Measurements from ENCODE around the gene MS4A4E. TPM values are rescaled to one million over a fixed set of nuclear protein-coding genes. Genes with fewer than 3 reads are reported as not detected.
"Not testable (repeated sequence)": the region's sequence is repeated elsewhere in the genome, so short reads cannot be mapped to it uniquely, and the experiment has no call there.

The MS4A4E gene
- not detected for total RNA-seq

DNA sequence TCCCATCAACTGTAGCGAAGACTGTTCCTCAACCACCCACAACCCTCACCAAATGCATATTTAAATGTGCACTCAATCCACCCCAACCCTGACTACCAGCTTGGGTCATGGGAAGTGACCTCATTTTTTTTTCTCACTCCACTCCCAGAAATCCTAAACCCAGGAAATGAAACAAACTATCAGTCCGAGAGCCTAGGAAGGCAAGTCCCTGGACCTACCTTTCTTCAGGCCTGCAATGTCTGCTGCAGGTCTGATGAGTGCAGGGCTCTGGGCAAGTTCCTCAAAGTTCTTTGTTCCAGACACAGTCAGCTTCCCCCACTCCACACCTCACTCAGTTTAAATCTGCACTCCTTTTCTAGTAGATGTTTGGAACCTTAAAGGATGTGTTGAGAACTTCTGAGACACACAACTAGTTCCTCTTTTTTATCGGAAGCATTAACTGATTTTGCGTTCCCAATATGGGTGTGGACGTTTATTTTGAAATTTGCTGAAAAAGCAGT is at the start of gene MS4A4E:
TSS of gene MS4A4E (minus strand) at position 398 of the 500 bp plus-strand sequence. CDS start 13,082 bp downstream, outside the sequence.
- CTCF ChIA-PET = no interaction called here
- Mint-ChIP-seq H3K27ac (no peak within 1 kb of the TSS), H3K4me3 (no peak within 1 kb of the TSS), H3K27me3 (peaks cover 22% of the 10 kb centered on the region), H3K36me3 (ENCODE audit: low read depth) (no peaks in the 10 kb centered on the region), H3K4me1 (no peaks in the 10 kb centered on the region), H3K9me3 (no peaks in the 10 kb centered on the region)
- DNase-seq = no peak
- POLR2A ChIA-PET = no interaction called here

DNA sequence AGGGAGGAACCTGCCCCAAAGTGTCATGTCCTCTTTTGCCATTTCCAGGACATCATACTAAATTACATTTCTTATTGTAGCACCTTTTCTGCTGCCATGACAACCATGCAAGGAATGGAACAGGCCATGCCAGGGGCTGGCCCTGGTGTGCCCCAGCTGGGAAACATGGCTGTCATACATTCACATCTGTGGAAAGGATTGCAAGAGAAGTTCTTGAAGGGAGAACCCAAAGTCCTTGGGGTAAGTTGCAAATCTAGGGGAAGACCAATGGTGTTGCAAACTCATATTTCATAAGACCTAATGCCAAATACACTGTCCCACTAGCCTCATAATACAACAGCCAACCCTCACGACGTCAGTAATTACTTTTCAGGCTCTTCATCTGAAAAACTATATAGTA is 49.2 kb upstream of the MS4A4E start:
- Mint-ChIP-seq H3K9me3 (no peaks in the 10 kb centered on the region), H3K27me3 (peaks cover 3% of the 10 kb centered on the region), H3K4me3 (no peak overlapping the region), H3K27ac (no peak overlapping the region), H3K4me1 (no peaks in the 10 kb centered on the region), H3K36me3 (ENCODE audit: low read depth) (no peaks in the 10 kb centered on the region)
- ChIA-PET POLR2A (no interaction called here), CTCF (no interaction called here)
- DNase-seq = no peak

DNA sequence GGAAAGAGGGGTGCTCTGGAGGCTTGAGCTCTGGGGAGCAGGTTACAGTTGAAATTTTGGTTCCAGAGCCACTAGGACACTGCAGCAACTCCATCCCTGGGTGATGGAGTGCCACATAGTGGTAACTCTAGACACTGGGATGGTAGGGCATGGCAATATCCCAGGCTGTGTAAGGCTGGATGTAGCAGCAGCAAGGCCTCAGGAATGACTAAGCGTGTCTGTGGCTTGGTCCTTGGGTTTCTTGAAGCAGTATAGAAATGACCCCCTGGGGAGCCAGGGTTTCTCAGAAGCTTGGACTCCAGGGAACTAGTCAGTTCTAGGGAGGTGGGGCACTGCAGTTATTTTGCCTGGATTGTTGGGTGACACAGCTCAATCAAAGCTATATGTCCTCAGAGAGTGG is 45.6 kb upstream of the MS4A4E start:
- Mint-ChIP-seq H3K4me3 (no peak overlapping the region), H3K27me3 (no peaks in the 10 kb centered on the region), H3K9me3 (no peaks in the 10 kb centered on the region), H3K4me1 (no peaks in the 10 kb centered on the region), H3K36me3 (ENCODE audit: low read depth) (no peaks in the 10 kb centered on the region), H3K27ac (no peak overlapping the region)
- POLR2A ChIA-PET = no interaction called here
- CTCF ChIA-PET = no interaction called here
- DNase-seq = no peak

DNA sequence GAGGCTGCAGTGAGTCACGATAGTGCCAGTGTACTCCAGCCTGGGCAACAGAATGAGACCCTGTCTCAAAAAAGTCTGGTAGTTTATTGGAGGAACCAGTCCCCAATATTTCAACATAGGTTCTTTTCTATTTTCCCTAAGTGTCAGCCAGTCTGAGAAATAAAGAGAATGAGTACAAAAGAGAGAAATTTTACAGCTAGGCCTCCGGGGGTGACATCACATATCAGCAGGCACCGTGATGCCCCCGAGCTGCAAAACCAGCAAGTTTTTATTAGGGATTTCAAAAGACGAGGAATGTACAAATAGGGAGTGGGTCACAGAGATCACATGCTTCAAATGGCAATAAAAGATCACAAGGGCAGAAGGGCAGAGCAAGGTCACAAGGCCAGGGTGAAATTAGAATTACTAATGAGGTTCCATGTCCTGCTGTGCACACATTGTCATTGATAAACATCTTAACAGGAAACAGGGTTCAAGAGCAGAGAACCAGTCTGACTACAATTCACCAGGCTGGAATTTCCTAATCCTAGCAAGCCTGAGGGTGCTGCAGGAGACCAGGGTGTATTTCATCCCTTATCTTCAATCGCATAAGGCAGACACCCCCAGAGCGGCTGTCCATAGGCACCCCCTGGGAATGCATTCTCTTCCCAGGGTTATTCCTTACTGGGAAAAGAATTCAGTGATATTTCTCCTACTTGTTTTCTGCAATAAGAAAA is 42.6 kb upstream of the MS4A4E start:
- H3K36me3 Mint-ChIP-seq (ENCODE audit: low read depth); H3K4me1 Mint-ChIP-seq; CTCF ChIA-PET; H3K27ac Mint-ChIP-seq; H3K4me3 Mint-ChIP-seq; H3K9me3 Mint-ChIP-seq; H3K27me3 Mint-ChIP-seq; POLR2A ChIA-PET; DNase-seq: not testable (repeated sequence)

DNA sequence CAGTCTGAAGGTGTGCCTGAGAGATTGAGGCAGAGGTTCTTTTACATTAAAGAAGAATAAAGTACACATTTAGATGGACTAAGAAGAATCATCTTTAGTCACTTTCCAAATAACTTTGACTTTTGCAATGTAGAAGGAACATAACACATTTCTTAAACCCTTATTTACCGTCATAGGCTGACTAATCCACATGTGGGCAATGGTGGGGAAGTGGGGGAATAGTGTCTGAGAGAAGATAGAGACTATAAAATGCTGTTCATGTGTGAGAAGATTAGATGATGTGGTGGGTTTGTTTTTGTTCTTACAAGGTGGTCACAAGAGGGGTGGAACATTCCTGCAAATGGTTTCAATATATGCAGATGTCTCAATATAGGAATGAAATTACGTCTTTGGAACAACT is 39.3 kb upstream of the MS4A4E start:
- Mint-ChIP-seq H3K9me3 (no peaks in the 10 kb centered on the region), H3K4me3 (no peak overlapping the region), H3K27me3 (peaks cover 8% of the 10 kb centered on the region), H3K27ac (no peak overlapping the region), H3K36me3 (ENCODE audit: low read depth) (no peaks in the 10 kb centered on the region), H3K4me1 (no peaks in the 10 kb centered on the region)
- ChIA-PET POLR2A (no interaction called here), CTCF (no interaction called here)
- DNase-seq = no peak

DNA sequence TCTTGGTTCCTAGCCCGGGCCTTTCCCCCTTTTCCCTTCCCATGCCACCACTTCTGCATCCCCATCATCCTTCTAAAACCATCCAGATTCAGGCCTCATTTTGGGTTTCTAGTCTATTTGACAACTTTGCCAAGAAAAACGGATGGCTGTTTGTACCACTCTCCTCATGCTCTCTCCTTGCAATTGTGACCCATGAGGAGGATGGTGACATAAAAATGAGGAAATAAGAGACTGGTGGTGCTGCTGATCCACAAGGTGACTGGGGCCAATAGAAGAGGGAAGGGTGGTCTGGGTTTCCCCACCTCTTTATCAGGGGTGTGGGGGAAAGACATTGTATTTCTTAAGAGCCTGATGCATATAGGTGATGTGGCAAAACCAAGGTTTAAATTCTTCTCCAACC is 38.5 kb upstream of the MS4A4E start:
- POLR2A ChIA-PET = no interaction called here
- Mint-ChIP-seq H3K27me3 (peaks cover 10% of the 10 kb centered on the region), H3K4me3 (no peak overlapping the region), H3K9me3 (no peaks in the 10 kb centered on the region), H3K36me3 (ENCODE audit: low read depth) (no peaks in the 10 kb centered on the region), H3K27ac (no peak overlapping the region), H3K4me1 (no peaks in the 10 kb centered on the region)
- DNase-seq = no peak
- CTCF ChIA-PET = no interaction called here

DNA sequence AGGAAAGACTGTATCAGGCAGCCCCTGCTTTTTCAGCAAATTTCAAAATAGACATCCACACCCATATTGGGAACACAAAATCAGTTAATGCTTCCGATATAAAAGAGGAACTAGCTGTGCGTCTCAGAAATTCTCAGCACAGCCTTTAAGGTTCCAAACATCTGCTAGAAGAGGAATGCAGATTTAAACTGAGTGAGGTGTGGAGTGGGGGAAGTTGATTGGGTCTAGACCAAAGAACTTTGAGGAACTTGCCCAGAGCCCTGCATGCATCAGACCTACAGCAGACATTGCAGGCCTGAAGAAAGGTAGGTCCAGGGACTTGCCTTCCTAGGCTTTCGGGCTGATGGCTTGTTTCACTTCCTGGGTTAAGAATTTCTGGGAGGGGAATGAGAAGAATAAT is 37.5 kb upstream of the MS4A4E start, which contains the start of gene MS4A4A:
TSS of gene MS4A4A (plus strand) at position 255 of the 400 bp plus-strand sequence. CDS start at position 265, 10 bp downstream.
- H3K4me3 Mint-ChIP-seq = no peak within 1 kb of the TSS
- H3K9me3 Mint-ChIP-seq = no peaks in the 10 kb centered on the region
- no peak for DNase-seq
- no peaks in the 10 kb centered on the region for H3K4me1 Mint-ChIP-seq
- ChIA-PET POLR2A (no interaction called here), CTCF (no interaction called here)
- peaks cover 10% of the 10 kb centered on the region for H3K27me3 Mint-ChIP-seq
- no peak within 1 kb of the TSS for H3K27ac Mint-ChIP-seq
- H3K36me3 Mint-ChIP-seq (ENCODE audit: low read depth) = no peaks in the 10 kb centered on the region

DNA sequence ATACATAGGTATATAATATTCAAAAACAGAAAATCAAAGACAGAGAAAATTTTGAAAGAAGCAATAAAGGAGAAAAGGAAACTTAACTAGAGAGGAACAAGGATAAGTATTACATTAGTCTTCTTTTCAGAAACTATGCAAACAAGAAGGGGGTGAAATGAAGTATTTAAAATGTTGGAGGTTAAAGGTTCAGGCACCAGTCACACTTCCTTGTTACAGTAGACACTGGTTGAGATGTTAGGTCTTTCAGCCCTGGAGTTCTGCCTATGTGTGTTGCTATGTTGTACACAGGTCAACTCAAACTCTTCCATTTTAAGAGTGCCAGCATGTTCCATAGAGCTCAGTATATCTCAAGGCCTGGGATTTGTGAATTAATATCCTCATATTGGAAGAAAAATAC is 31.5 kb upstream of the MS4A4E start:
- peaks cover 3% of the 10 kb centered on the region for H3K4me1 Mint-ChIP-seq
- no peak for DNase-seq
- CTCF ChIA-PET = no interaction called here
- no peaks in the 10 kb centered on the region for H3K36me3 Mint-ChIP-seq (ENCODE audit: low read depth)
- no peak overlapping the region for H3K27ac Mint-ChIP-seq
- peaks cover 2% of the 10 kb centered on the region for H3K9me3 Mint-ChIP-seq
- H3K27me3 Mint-ChIP-seq = peaks cover 13% of the 10 kb centered on the region
- no peak overlapping the region for H3K4me3 Mint-ChIP-seq
- POLR2A ChIA-PET = no interaction called here

DNA sequence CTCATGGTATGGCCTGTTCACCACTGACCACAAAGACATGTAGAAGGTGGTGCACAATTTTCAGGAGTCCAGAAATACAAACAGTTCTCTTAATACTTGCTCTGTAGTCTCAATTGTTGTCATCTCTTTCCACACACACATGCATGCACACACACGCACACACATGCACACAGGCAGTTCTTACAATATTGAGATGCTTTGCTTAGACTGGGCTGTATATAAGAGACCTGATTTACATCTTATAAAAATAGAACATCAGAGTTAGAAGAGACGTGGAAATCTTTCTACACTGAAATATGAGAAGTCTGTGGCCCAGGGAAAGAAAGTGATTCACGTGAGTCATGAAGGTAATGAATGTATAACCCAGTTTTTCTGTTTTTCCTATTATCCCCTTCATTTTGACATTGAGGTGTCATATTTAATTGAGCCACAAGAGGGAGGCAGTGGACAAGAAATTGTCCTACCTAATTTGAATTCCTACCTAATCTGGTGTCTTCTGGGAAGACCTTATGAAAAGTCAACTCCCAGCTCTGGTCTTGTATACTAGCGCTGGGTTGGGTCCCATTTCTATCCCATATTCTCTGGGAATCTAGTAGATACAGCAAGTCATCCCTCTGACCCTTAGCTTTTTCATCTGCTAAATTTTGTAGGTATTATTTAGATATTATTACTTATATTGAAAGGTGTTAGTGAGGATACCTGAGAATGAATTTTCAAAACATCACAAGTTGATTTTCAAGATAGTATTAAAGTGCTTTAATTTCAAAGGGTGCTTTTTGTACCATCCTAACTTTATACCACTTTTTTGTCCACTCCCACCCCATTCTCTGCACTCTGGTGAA is 22.7 kb upstream of the MS4A4E start:
- no peak overlapping the region for H3K27ac Mint-ChIP-seq
- no peak overlapping the region for H3K4me3 Mint-ChIP-seq
- CTCF ChIA-PET = interaction anchor here (1.8 kb wide), 1 partner anchor 14 kb away, joined by 10 read pairs; no protein-coding TSS in a partner anchor
- H3K36me3 Mint-ChIP-seq (ENCODE audit: low read depth) = no peaks in the 10 kb centered on the region
- no peaks in the 10 kb centered on the region for H3K4me1 Mint-ChIP-seq
- peaks cover 13% of the 10 kb centered on the region for H3K27me3 Mint-ChIP-seq
- POLR2A ChIA-PET = no interaction called here
- peak; percentile 15 for DNase-seq
- no peaks in the 10 kb centered on the region for H3K9me3 Mint-ChIP-seq

DNA sequence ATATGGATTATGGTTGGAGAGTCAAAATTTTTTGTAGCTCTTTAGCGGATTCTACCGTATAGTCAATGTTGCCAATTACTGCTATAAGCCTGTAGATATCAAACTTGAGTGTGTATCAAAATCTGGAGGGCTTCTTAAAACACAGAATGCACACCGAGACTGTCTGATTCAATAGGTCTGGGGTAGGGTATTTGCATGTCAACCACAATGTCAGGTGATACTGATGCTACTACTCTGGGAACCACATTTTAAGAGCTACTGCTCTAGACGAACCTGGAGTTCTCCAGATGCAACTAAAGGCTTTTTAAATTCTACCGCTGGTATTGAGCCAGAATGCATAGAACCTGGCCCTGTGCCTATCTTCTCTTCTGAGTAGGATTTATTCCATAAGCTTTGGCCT is 21.7 kb upstream of the MS4A4E start:
- Mint-ChIP-seq H3K36me3 (ENCODE audit: low read depth) (no peaks in the 10 kb centered on the region), H3K27me3 (peaks cover 13% of the 10 kb centered on the region), H3K4me1 (no peaks in the 10 kb centered on the region), H3K9me3 (no peaks in the 10 kb centered on the region), H3K4me3 (no peak overlapping the region), H3K27ac (no peak overlapping the region)
- ChIA-PET CTCF (interaction anchor here (1.8 kb wide), 1 partner anchor 13 kb away, joined by 10 read pairs; no protein-coding TSS in a partner anchor), POLR2A (no interaction called here)
- DNase-seq = no peak

DNA sequence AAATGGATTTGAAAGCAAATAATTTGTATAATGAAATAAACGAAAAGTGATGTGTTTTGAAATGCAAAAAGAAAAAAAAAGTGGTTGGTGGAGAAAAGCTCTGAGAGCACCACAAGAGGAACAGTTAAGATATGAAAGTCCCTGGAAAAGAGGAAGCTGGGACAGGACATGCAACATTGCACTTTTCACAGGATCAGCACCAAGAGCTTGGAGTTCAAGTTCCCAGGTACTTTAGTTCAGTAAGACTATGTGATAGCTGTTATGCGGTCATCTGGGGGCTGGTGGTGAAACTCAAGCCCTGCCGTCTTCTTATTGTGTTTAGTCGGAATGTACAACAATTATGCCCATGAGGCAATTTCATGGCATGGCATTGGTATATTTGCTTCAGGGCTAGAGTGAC is 20.5 kb upstream of the MS4A4E start:
- Mint-ChIP-seq H3K4me1 (no peaks in the 10 kb centered on the region), H3K9me3 (no peaks in the 10 kb centered on the region), H3K27me3 (peaks cover 9% of the 10 kb centered on the region), H3K36me3 (ENCODE audit: low read depth) (no peaks in the 10 kb centered on the region), H3K27ac (no peak overlapping the region), H3K4me3 (no peak overlapping the region)
- ChIA-PET CTCF (no interaction called here), POLR2A (no interaction called here)
- DNase-seq = no peak

DNA sequence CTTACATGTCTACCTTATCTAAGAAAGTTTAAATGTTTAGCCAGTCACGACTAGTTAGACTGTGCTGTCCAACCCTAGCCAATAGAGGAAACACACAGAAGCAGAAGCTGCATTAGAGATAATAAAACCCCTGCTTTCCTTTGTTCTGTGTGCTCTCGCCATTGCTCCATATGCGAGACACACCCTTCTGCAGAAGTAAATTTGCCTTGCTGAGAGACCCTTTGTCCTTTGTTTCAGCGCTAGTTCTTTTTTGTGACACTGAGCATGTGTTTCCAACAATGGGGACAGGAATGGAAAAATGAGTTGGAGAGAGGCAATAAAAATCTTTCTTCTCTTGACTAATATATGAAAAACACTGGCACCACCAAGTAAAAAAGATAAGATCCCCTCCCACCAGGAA is 18.1 kb upstream of the MS4A4E start:
- no peak for DNase-seq
- POLR2A ChIA-PET = no interaction called here
- no peaks in the 10 kb centered on the region for H3K36me3 Mint-ChIP-seq (ENCODE audit: low read depth)
- no peak overlapping the region for H3K27ac Mint-ChIP-seq
- H3K4me3 Mint-ChIP-seq = no peak overlapping the region
- no peaks in the 10 kb centered on the region for H3K9me3 Mint-ChIP-seq
- peaks cover 7% of the 10 kb centered on the region for H3K27me3 Mint-ChIP-seq
- CTCF ChIA-PET = no interaction called here
- H3K4me1 Mint-ChIP-seq = no peaks in the 10 kb centered on the region

DNA sequence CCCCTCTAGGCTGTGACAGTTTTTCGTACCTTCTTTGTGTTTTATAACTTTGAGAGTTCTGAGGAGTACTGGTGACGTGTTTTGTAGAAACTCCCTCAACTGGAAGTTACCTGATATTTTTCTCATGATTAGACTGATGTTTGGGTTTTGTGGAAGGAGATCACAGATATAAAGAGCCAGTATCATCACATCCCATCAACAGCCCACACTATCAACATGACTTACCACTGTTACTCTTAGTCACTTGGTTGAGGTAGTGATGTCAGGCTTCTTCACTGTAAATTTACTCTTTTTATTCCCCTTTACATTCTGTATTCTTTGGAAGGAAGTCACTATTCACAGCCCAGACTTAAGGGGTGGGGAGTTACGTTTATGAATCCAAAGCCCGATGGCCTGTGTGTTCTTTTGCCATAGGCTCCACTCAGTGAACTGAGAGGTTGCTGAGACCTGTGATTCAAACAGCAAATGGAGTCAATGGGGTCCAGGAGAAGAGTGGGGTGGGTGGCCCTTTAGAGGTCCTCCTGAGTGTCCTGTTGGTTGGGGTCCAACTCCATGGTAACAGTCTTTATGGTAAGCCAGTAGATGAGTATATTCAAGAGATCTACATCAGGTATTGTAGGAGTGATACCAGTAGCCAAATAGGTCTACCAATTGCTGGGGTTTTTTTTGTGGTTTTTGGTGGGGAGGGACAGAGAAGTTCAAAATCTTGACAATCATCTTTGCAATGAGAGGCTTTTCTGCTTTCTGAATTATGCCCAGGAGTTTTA is 15.2 kb upstream of the MS4A4E start:
- DNase-seq = no peak
- peaks cover 6% of the 10 kb centered on the region for H3K9me3 Mint-ChIP-seq
- ChIA-PET POLR2A (no interaction called here), CTCF (no interaction called here)
- no peaks in the 10 kb centered on the region for H3K36me3 Mint-ChIP-seq (ENCODE audit: low read depth)
- no peak overlapping the region for H3K27ac Mint-ChIP-seq
- H3K4me3 Mint-ChIP-seq = no peak overlapping the region
- H3K4me1 Mint-ChIP-seq = no peaks in the 10 kb centered on the region
- peaks cover 10% of the 10 kb centered on the region for H3K27me3 Mint-ChIP-seq
